HEK293 (cell line): ENCODE results near the gene ZNF154.

Source experiments
- CTCF ChIA-PET: fragments of 350-600 bp; formaldehyde crosslinking; extraction: SDS; loops from one replicate; lab custom pipeline; 2021; ENCODE audit warnings: antibody characterized with exemption; lab: Yijun Ruan, JAX
- POLR2A ChIA-PET: fragments of 300-600 bp; formaldehyde crosslinking; extraction: SDS; loops from one replicate; lab custom pipeline; 2020; ENCODE audit warnings: antibody characterized with exemption, inconsistent platforms; lab: Yijun Ruan, JAX
- H3K27ac ChIP-seq: fragments of 200-500 bp; sonication (Bioruptor generic); 2 replicates; pipeline ENCODE4 v1.5.1; 2014; ENCODE audit warnings: low read depth, low read length, control low read depth, inconsistent platforms; ENCODE audit errors: extremely low read depth
- H3K36me3 ChIP-seq, 2 experiments: fragments of 200-500 bp in 1 of 2; sonication (Bioruptor generic) in 1 of 2; 1 replicate in 1 of 2; 2 replicates in 1 of 2; pipeline ENCODE4 v1.5.1; 2014 to 2017; ENCODE audit warnings: inconsistent platforms in 2 of 2, low read length in 2 of 2; ENCODE audit not compliant: control insufficient read depth in 2 of 2, insufficient read depth in 1 of 2
- H3K4me1 ChIP-seq: fragments of 200-500 bp; sonication (Bioruptor generic); 2 replicates; pipeline ENCODE4 v1.5.1; 2014; ENCODE audit warnings: mild to moderate bottlenecking, low read length, inconsistent platforms; ENCODE audit not compliant: control insufficient read depth, insufficient read depth
- H3K4me3 ChIP-seq: 2 replicates; pipeline ENCODE4 v1.5.1; 2011; ENCODE audit warnings: low read depth, mild to moderate bottlenecking, control low read depth, low read length, moderate library complexity
- H3K9me3 ChIP-seq: fragments of 200-500 bp; sonication (Bioruptor generic); 2 replicates; pipeline ENCODE4 v1.5.1; 2014; ENCODE audit warnings: low read depth, low read length, inconsistent platforms; ENCODE audit not compliant: control insufficient read depth, insufficient read depth
- AEBP2 ChIP-seq: fragments of 450-650 bp; formaldehyde crosslinking; IDR thresholded peaks from 2 replicates; pipeline ENCODE4 v1.5.1; 2016; ENCODE audit warnings: missing biosample characterization, missing genetic modification characterization, borderline replicate concordance
- HOXD13 ChIP-seq: sonication (generic); formaldehyde crosslinking; IDR thresholded peaks from 2 replicates; pipeline ENCODE4 v1.8.0; 2022; ENCODE audit warnings: missing genetic modification reagents, borderline replicate concordance
- SETDB1 ChIP-seq: IDR thresholded peaks from one replicate; pipeline ENCODE4 v1.6.1; 2017; ENCODE audit warnings: mild to moderate bottlenecking, low read length, moderate library complexity, mixed read lengths; ENCODE audit not compliant: insufficient read length
- TRIM28 ChIP-seq: IDR thresholded peaks from 2 replicates; pipeline ENCODE4 v1.6.1; 2011; ENCODE audit warnings: low read length, control low read depth, borderline replicate concordance
- ZBTB11 ChIP-seq: fragments of 450-650 bp; formaldehyde crosslinking; conservative IDR thresholded peaks from 2 replicates; pipeline ENCODE4 v1.5.1; 2016; ENCODE audit warnings: low read depth, missing biosample characterization, missing genetic modification characterization
- ZNF341 ChIP-seq: fragments of 450-650 bp; formaldehyde crosslinking; IDR thresholded peaks from 2 replicates; pipeline ENCODE4; 2016; ENCODE audit warnings: low read depth, missing biosample characterization, missing genetic modification characterization
- ZNF391 ChIP-seq: fragments of 450-650 bp; formaldehyde crosslinking; IDR thresholded peaks from 2 replicates; pipeline ENCODE4 v1.5.1; 2016; ENCODE audit warnings: low read depth, missing biosample characterization, missing genetic modification characterization, borderline replicate concordance
- ZNF623 ChIP-seq: fragments of 450-650 bp; formaldehyde crosslinking; IDR thresholded peaks from 2 replicates; pipeline ENCODE4 v1.5.1; 2016; ENCODE audit warnings: missing biosample characterization, missing genetic modification characterization
- ZNF701 ChIP-seq: fragments of 450-650 bp; formaldehyde crosslinking; IDR thresholded peaks from 2 replicates; pipeline ENCODE4 v1.5.1; 2016; ENCODE audit warnings: missing biosample characterization, missing genetic modification characterization
- ZNF768 ChIP-seq: fragments of 450-650 bp; formaldehyde crosslinking; IDR thresholded peaks from 2 replicates; pipeline ENCODE4 v1.5.1; 2018; ENCODE audit warnings: missing biosample characterization, mild to moderate bottlenecking, missing genetic modification characterization
- ZNF776 ChIP-seq: fragments of 450-650 bp; formaldehyde crosslinking; IDR thresholded peaks from 2 replicates; pipeline ENCODE4 v1.5.0; 2017; ENCODE audit warnings: missing biosample characterization, missing genetic modification characterization, borderline replicate concordance
- ZNF830 ChIP-seq: fragments of 450-650 bp; IDR thresholded peaks from 2 replicates; pipeline ENCODE4 v1.5.0; 2018; ENCODE audit warnings: missing biosample characterization, missing genetic modification characterization, low read depth, mild to moderate bottlenecking, moderate library complexity

Gene ZNF154

GRCh38 chr19:57701625-57702024 lies 7.4 kb downstream of the ZNF154 start:
- Histone ChIP-seq H3K4me1 (no peaks in the 10 kb centered on the region), H3K36me3 (no peaks in the 10 kb centered on the region; a peak in 1 of 3 replicates), H3K4me3 (no peak overlapping the region), H3K27ac (no peak overlapping the region)
- TF ChIP-seq ZNF391 (no peak), SETDB1 (peak; percentile 76)
- TF ChIP-seq, all 188 proteins: peak for 1
- POLR2A ChIA-PET: no interaction called here
- H3K9me3 ChIP-seq: peaks cover 2% of the 10 kb centered on the region
- CTCF ChIA-PET: no interaction called here

- Histone ChIP-seq H3K4me1 (no peaks in the 10 kb centered on the region), H3K9me3 (peaks cover 10% of the 10 kb centered on the region; the same call in 1 of the 2 replicates), H3K27ac (no peak overlapping the region), H3K36me3 (peaks cover 4 to 62% of the 10 kb centered on the region in 2 experiments; a peak in 1 of 3 replicates), H3K4me3 (no peak overlapping the region)
- POLR2A ChIA-PET: no interaction called here
- CTCF ChIA-PET: interaction anchor here (1.3 kb wide), 1 partner anchor 8 kb away, joined by 5 read pairs; the partner anchor contains the start of gene ZNF551
- no peak for TF ChIP-seq ZNF768
- no peak for TF ChIP-seq ZNF623 (tag by site-specific recombination)
- TF ChIP-seq ZNF830 (tag by site-specific recombination): no peak
- no peak for TF ChIP-seq ZNF776 (tag by site-specific recombination)
- no peak for TF ChIP-seq ZNF701 (tag by site-specific recombination)
- TF ChIP-seq AEBP2 (tag by site-specific recombination): no peak
- TF ChIP-seq HOXD13: no peak
- no peak for TF ChIP-seq ZBTB11 (tag by site-specific recombination)
- TF ChIP-seq, all 188 proteins: peak for 0
Observed at GRCh38 chr19:57689750-57690149, 19.3 kb downstream of the ZNF154 start.

GRCh38 chr19:57688011-57688763 lies 20.8 kb downstream of the ZNF154 start:
- Histone ChIP-seq H3K4me3 (no peak overlapping the region), H3K27ac (no peak overlapping the region), H3K4me1 (no peaks in the 10 kb centered on the region), H3K9me3 (peaks cover 17% of the 10 kb centered on the region; the same call in 1 of the 2 replicates), H3K36me3 (peaks cover 4 to 78% of the 10 kb centered on the region in 2 experiments; a peak in 1 of 3 replicates)
- ChIA-PET POLR2A (no interaction called here), CTCF (interaction anchor here (0.6 kb wide), 1 partner anchor 211 kb away, joined by 3 read pairs; the partner anchor contains the start of gene ZNF772)
- TF ChIP-seq TRIM28 (0 out of 2 replicates have a peak, but pooled peaks have one; percentile 25), ZNF341 (tag by site-specific recombination) (no peak), SETDB1 (peak; percentile 94)
